ENCODE results near the gene XK. TPM values are rescaled to one million over a fixed set of nuclear protein-coding genes. Genes with fewer than 3 reads are reported as not detected.

The XK gene
- total RNA-seq, 1 donor from 2014 or later: 0.25 TPM

- no peak overlapping the region for H3K9ac ChIP-seq (ENCODE audit: low read length)
- H3K36me3 ChIP-seq (ENCODE audit: insufficient read depth, low read length): no peaks in the 10 kb centered on the region
- H3K36me3 Mint-ChIP-seq (ENCODE audit: low read depth, unreplicated experiment): no peaks in the 10 kb centered on the region
- no peak overlapping the region for H3K4me2 ChIP-seq (ENCODE audit: low read length)
- TF ChIP-seq EZH2 (IDR thresholded peaks at IDR 0.05; ENCODE audit: insufficient read depth, low read length) (no peak), CTCF (IDR thresholded peaks at IDR 0.05; ENCODE audit: insufficient read depth, low read depth, low read length) (no peak)
- H3K27ac Mint-ChIP-seq (ENCODE audit: unreplicated experiment): no peak overlapping the region
- no peak for FAIRE-seq
- no peaks in the 10 kb centered on the region for H3K4me1 Mint-ChIP-seq (ENCODE audit: low read depth, unreplicated experiment)
- no peaks in the 10 kb centered on the region for H3K27me3 Mint-ChIP-seq (ENCODE audit: low read depth, unreplicated experiment)
- H3K4me3 Mint-ChIP-seq (ENCODE audit: unreplicated experiment): no peak overlapping the region
- H3K27ac ChIP-seq (ENCODE audit: low read depth, low read length): no peak overlapping the region
- H3K9me3 ChIP-seq (ENCODE audit: insufficient read depth, low read depth, low read length): no peaks in the 10 kb centered on the region
- DNase-seq (ENCODE audit: low read depth): peak; percentile 12
- no peak overlapping the region for H2AFZ ChIP-seq (ENCODE audit: low read depth, low read length)
- no peaks in the 10 kb centered on the region for H3K9me3 Mint-ChIP-seq (ENCODE audit: unreplicated experiment)
- no peaks in the 10 kb centered on the region for H3K27me3 ChIP-seq (ENCODE audit: insufficient read depth, low read length)
- no peaks in the 10 kb centered on the region for H4K20me1 ChIP-seq (ENCODE audit: insufficient read depth, low read length)
- H3K4me3 ChIP-seq (ENCODE audit: insufficient read depth, low read depth, low read length): no peak overlapping the region
- no peaks in the 10 kb centered on the region for H3K4me1 ChIP-seq (ENCODE audit: insufficient read depth, low read length)
- no peaks in the 10 kb centered on the region for H3K79me2 ChIP-seq (ENCODE audit: insufficient read depth, low read length)
Observed at GRCh38 chrX:37666516-37666915, 19.1 kb upstream of the XK start.

GRCh38 chrX:37667141-37667540 is 18.4 kb upstream of the XK start:
- Mint-ChIP-seq H3K9me3 (ENCODE audit: unreplicated experiment) (no peaks in the 10 kb centered on the region), H3K36me3 (ENCODE audit: low read depth, unreplicated experiment) (no peaks in the 10 kb centered on the region), H3K4me1 (ENCODE audit: low read depth, unreplicated experiment) (no peaks in the 10 kb centered on the region), H3K4me3 (ENCODE audit: unreplicated experiment) (no peak overlapping the region), H3K27ac (ENCODE audit: unreplicated experiment) (no peak overlapping the region), H3K27me3 (ENCODE audit: low read depth, unreplicated experiment) (no peaks in the 10 kb centered on the region)
- Histone ChIP-seq H4K20me1 (ENCODE audit: insufficient read depth, low read length) (no peaks in the 10 kb centered on the region), H3K4me1 (ENCODE audit: insufficient read depth, low read length) (no peaks in the 10 kb centered on the region), H3K4me2 (ENCODE audit: low read length) (no peak overlapping the region), H3K9me3 (ENCODE audit: insufficient read depth, low read depth, low read length) (no peaks in the 10 kb centered on the region), H3K79me2 (ENCODE audit: insufficient read depth, low read length) (no peaks in the 10 kb centered on the region), H3K36me3 (ENCODE audit: insufficient read depth, low read length) (no peaks in the 10 kb centered on the region), H3K9ac (ENCODE audit: low read length) (no peak overlapping the region), H2AFZ (ENCODE audit: low read depth, low read length) (no peak overlapping the region), H3K27ac (ENCODE audit: low read depth, low read length) (no peak overlapping the region), H3K4me3 (ENCODE audit: insufficient read depth, low read depth, low read length) (no peak overlapping the region), H3K27me3 (ENCODE audit: insufficient read depth, low read length) (no peaks in the 10 kb centered on the region)
- DNase-seq (ENCODE audit: low read depth) (no peak), FAIRE-seq (no peak)
- TF ChIP-seq CTCF (IDR thresholded peaks at IDR 0.05; ENCODE audit: insufficient read depth, low read depth, low read length) (no peak), EZH2 (IDR thresholded peaks at IDR 0.05; ENCODE audit: insufficient read depth, low read length) (no peak)

GRCh38 chrX:37672563-37672962 is 13.0 kb upstream of the XK start:
- H3K36me3 ChIP-seq (ENCODE audit: insufficient read depth, low read length): no peaks in the 10 kb centered on the region
- no peaks in the 10 kb centered on the region for H3K79me2 ChIP-seq (ENCODE audit: insufficient read depth, low read length)
- H3K27me3 ChIP-seq (ENCODE audit: insufficient read depth, low read length): no peaks in the 10 kb centered on the region
- H3K9ac ChIP-seq (ENCODE audit: low read length): no peak overlapping the region
- TF ChIP-seq CTCF (IDR thresholded peaks at IDR 0.05; ENCODE audit: insufficient read depth, low read depth, low read length): no peak
- no peak for TF ChIP-seq EZH2 (IDR thresholded peaks at IDR 0.05; ENCODE audit: insufficient read depth, low read length)
- H3K4me3 ChIP-seq (ENCODE audit: insufficient read depth, low read depth, low read length): no peak overlapping the region
- H3K36me3 Mint-ChIP-seq (ENCODE audit: low read depth, unreplicated experiment): no peaks in the 10 kb centered on the region
- no peaks in the 10 kb centered on the region for H3K9me3 Mint-ChIP-seq (ENCODE audit: unreplicated experiment)
- no peak overlapping the region for H3K27ac Mint-ChIP-seq (ENCODE audit: unreplicated experiment)
- peak; percentile 49 for FAIRE-seq
- H3K9me3 ChIP-seq (ENCODE audit: insufficient read depth, low read depth, low read length): no peaks in the 10 kb centered on the region
- H3K27ac ChIP-seq (ENCODE audit: low read depth, low read length): no peak overlapping the region
- H3K4me1 Mint-ChIP-seq (ENCODE audit: low read depth, unreplicated experiment): no peaks in the 10 kb centered on the region
- H3K4me3 Mint-ChIP-seq (ENCODE audit: unreplicated experiment): no peak overlapping the region
- H3K4me2 ChIP-seq (ENCODE audit: low read length): no peak overlapping the region
- no peak for DNase-seq (ENCODE audit: low read depth)
- no peak overlapping the region for H2AFZ ChIP-seq (ENCODE audit: low read depth, low read length)
- H3K4me1 ChIP-seq (ENCODE audit: insufficient read depth, low read length): no peaks in the 10 kb centered on the region
- no peaks in the 10 kb centered on the region for H3K27me3 Mint-ChIP-seq (ENCODE audit: low read depth, unreplicated experiment)
- no peaks in the 10 kb centered on the region for H4K20me1 ChIP-seq (ENCODE audit: insufficient read depth, low read length)

Measured in astrocyte (in vitro differentiated cells and primary cell).